ENCODE data around the gene PRTN3.
"Not testable (repeated sequence)": the region's sequence is repeated elsewhere in the genome, so short reads cannot be mapped to it uniquely, and the experiment has no call there.

PRTN3 gene

DNA sequence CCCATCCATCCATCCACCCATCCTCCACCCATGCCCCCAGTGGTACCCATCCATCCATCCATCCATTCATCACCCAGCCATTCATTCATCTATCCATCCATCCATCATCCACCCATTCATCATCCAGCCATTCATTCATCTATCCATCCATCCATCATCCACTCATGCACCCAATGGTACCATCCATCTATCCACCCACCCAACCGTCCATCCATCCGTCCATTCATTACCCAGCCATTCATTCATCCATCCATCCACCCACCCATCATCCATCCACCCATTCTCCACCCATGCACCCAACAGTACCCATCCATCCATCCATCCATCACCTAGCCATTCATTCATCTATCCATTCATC is 24.3 kb upstream of the PRTN3 start:
- DNase-seq = no peak

DNA sequence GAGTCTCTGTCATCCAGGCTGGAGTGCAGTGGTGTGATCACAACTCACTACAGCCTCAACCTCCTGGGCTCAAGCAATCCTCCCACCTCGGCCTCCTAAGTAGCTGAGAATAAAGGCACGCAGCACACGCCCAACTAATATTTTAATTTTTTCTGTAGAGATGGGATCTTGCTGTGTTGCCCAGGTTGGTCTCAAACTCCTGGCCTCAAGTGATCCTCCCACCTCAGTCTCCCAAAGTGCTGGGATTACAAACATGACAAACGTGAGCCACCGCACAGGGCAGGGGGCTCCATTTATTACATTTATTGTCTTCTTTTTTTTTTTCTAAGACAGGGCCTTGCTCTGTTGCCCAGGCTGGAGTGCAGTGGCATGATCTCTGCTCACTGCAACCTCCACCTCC is 20.6 kb upstream of the PRTN3 start:
- not testable (repeated sequence) for DNase-seq

- no peak for DNase-seq
These were observed 19.5 kb upstream of the PRTN3 start for GRCh38 chr19:821231-821824.

DNA sequence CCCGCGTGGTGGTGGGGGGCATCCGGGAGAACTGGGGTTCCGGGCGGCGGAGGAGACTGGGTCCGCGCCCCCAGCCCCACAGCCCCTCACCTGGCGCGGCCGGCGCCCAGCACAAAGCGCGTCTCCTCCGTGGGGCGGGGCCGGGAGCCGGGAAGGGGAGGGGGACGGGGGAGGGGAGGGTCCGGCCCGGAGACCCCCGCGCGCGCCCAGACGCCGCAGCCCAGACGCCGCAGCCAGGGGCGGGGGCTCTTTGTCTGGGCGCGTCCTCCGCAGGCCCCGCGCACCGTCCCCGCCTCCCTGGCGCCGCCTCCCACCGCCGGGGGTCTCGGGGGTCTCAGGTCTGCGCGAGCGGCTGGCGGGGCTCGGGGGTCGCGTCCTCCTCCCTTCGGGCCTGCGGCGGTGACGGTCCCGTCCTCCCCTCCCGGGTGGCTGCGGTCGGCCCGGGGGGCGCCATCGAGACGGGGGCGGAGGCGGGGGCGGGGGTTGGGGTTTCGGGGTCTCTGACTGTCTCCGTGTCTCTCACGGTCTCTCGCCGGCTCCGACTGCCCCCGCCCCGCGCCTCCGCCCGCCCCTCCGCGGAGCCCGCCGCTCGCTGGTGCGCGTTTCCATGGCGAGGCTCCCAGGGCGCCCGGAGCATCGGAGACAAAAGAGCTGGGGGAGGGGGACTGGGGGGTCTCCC is 18.8 kb upstream of the PRTN3 start, which contains the start of gene PLPPR3:
Gene PLPPR3 (minus strand): TSS at position 131 of the 679 bp plus-strand sequence. CDS start 396 bp downstream, outside the sequence.
- no peak for DNase-seq

GRCh38 chr19:823565-824121 is 17.2 kb upstream of the PRTN3 start:
- DNase-seq = no peak

- DNase-seq = no peak
These were observed 15.9 kb upstream of the PRTN3 start for GRCh38 chr19:824885-825284.

GRCh38 chr19:825897-826644 is 14.7 kb upstream of the PRTN3 start:
- DNase-seq = no peak

GRCh38 chr19:827314-827709 is 13.5 kb upstream of the PRTN3 start:
- no peak for DNase-seq

DNA sequence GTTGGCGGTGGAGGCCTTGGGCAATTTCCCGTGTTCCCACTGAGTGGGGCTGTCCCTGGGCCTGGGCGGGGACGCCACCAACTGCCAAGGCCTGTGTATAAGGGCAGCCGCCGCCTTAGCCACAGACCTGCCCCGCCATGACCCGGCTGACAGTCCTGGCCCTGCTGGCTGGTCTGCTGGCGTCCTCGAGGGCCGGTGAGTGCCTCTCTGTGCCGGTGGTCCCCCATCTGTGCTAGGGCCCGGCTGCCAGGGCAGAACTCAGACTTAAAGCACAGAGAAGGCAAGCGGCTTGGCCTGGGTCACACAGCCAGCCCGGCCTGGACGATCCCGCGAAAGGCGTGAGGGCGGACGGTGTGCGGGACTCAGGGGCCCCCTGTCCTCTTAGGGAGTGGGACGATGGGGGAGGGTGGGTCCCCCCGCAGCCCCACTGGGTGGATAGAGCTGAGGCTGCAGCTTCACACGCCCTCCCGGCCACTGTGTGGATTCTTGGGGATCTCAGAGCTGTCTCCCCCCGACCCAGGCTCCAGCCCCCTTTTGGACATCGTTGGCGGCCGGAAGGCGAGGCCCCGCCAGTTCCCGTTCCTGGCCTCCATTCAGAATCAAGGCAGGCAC is 13.0 kb upstream of the PRTN3 start, which contains the start of gene AZU1:
Gene AZU1 (plus strand): TSS at position 128 of the 612 bp plus-strand sequence. CDS start 10 bp downstream, at position 138.
- DNase-seq = no peak

- DNase-seq = no peak
These were observed 11.6 kb upstream of the PRTN3 start for GRCh38 chr19:829129-829758.

GRCh38 chr19:831407-832369 is 9.1 kb upstream of the PRTN3 start:
- no peak for DNase-seq

GRCh38 chr19:834216-834615 is 6.6 kb upstream of the PRTN3 start:
- DNase-seq = no peak

GRCh38 chr19:835210-835810 is 5.5 kb upstream of the PRTN3 start:
- no peak for DNase-seq

GRCh38 chr19:842802-843179 is 2.0 kb downstream of the PRTN3 start:
- DNase-seq = not testable (repeated sequence)

DNA sequence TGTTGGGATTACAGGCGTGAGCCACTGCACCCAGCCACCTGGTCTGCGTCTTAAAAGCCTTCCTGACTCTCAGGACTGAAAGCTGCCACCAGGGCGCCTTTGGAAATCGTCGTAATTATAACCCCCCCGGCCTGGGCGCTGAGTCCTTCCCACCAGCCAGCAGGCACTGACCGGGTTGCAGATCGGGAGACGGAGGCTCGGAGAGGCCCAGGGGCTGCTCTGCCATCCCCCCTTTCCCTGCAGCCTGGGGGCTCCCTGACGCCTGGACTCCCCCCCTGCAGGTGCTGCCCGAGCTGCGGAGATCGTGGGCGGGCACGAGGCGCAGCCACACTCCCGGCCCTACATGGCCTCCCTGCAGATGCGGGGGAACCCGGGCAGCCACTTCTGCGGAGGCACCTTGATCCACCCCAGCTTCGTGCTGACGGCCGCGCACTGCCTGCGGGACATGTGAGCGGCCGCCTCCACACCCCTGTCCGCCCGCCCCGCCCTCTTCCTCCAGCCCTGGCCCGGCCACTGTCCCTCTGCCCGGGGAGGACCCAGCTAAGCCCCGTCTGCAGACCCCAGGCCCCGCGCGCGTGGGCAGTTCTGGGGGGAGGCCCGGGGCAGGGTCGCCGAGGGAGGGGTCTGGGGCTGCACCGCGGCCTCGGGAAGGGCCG is 2.5 kb downstream of the PRTN3 start:
- no peak for DNase-seq

- DNase-seq = no peak
These were observed 3.2 kb downstream of the PRTN3 start for GRCh38 chr19:843836-844545.

DNA sequence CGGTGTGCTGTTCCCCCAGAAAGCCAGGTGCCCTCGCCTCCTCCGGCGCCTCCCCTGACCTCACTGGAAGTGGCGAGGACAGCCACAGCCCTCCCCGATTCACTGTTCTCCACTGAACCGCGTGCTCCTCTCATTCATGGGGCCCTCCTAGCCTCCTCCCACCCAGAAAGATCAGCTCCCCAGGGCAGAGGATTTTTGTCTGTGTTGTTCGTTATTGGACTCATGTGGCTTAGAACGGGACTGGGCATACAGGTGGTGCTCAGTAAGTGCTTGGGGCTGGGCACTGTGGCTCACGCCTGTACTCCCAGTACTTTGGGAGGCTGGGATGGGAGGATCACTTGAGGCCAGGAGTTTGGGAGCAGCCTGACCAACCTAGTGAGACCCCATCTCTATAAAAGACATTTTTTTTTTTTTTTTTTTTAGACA is 3.8 kb downstream of the PRTN3 start:
- DNase-seq = no peak

DNA sequence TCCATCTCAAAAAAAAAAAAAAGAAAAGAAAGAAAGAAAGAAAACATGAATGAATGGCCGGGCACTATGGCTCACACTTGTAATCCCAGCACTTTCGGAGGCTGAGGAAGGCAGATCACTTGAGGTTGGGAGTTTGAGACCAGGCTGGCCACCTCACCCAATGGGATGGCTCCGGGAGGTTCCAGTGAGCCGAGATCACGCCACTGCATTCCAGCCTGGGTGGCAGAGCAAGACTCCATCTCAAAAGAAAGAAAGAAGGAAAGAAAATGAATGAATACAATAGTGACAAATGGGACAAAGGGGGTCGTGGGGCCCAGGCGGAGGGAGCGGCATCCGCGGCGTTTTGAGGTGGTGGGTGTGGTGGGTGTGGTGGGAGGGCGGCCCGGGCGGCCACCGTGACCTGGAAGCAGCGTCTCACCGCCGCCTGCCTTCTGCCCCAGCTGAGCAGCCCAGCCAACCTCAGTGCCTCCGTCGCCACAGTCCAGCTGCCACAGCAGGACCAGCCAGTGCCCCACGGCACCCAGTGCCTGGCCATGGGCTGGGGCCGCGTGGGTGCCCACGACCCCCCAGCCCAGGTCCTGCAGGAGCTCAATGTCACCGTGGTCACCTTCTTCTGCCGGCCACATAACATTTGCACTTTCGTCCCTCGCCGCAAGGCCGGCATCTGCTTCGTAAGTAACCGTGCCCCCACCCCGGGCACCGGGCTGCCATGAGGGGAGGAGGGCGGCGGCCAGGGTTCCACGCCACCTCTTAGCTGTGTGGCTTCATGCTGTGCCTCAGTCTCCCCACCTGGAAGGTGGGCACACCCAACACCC is 5.1 kb downstream of the PRTN3 start:
- no peak for DNase-seq

DNA sequence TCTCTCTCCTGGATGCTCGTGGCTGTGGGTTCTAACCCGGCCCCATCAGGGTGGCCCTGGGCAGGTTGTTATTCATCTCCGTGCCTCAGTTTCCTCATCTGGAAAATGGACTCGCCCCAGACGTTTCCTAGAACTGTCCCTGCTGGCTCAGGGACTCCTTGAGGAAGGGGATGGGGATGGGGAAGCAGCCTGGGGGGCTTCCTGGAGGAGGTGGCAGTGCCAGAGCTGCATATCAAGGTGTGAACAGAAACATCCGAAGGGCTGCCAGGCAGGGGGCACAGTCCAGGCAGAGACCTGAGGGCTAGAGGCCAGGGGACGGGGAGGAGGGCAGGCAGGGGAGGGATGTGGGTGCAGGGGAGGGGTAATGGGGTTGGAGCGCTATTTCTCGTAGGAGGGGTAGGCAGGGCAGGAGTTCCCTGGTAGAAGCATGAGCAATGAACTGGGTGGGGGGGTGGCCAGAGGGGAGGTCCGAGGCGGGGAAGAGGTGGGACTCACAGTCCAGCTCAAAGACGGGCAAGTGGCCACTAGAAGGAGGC is 7.7 kb downstream of the PRTN3 start:
- DNase-seq = no peak

All from NCI-H1436 (cell line).